Upper lobe of left lung (tissue), 6 donors: ENCODE measurements around the gene GPAT2. TPM values are rescaled to one million over a fixed set of nuclear protein-coding genes. Genes with fewer than 3 reads are reported as not detected.
"Not testable (repeated sequence)": the region's sequence is repeated elsewhere in the genome, so short reads cannot be mapped to it uniquely, and the experiment has no call there.

Source experiments
- ATAC-seq, 2 donors: fragments of 200-7000 bp; cut with Tn5 transposase; one replicate each; pipeline ENCODE4 v1.9.1; 2022; ENCODE audit warnings: mild to moderate bottlenecking in 2 of 2, moderate library complexity in 2 of 2; ENCODE audit not compliant: low FRiP score in 2 of 2
- DNase-seq, 2 donors: peaks; one replicate each; pipeline ENCODE4 v3.0.0-alpha.2; 2019 to 2020
- H3K27ac ChIP-seq, 4 donors: fragments of 200-600 bp; sonication (generic); one replicate each; pipeline ENCODE4 v1.5.1; 2016 to 2019
- H3K27me3 ChIP-seq, 4 donors: fragments of 200-600 bp; sonication (generic); one replicate each; pipeline ENCODE4 v1.5.1; 2017 to 2019
- H3K36me3 ChIP-seq, 4 donors: fragments of 200-600 bp; sonication (generic); one replicate each; pipeline ENCODE4 v1.5.1; 2016 to 2019
- H3K4me1 ChIP-seq, 4 donors: fragments of 200-600 bp; sonication (generic); one replicate each; pipeline ENCODE4 v1.5.1; 2018 to 2019
- H3K4me3 ChIP-seq, 4 donors: fragments of 200-600 bp; sonication (generic); one replicate each; pipeline ENCODE4 v1.5.1; 2017 to 2019; ENCODE audit warnings: mild to moderate bottlenecking in 2 of 4, moderate library complexity in 1 of 4
- H3K9me3 ChIP-seq, 4 donors: fragments of 200-600 bp; sonication (generic); one replicate each; pipeline ENCODE4 v1.5.1; 2018 to 2019
- EP300 ChIP-seq, 4 donors: sonication (generic); formaldehyde crosslinking; IDR thresholded peaks; one replicate each; pipeline ENCODE4 v1.5.1; 2017; ENCODE audit warnings: antibody characterized with exemption in 4 of 4, control low read depth in 2 of 4
- POLR2A ChIP-seq, 4 donors: fragments of 450-650 bp; IDR thresholded peaks; one replicate each; pipeline ENCODE4 v1.5.1; 2016 to 2017; ENCODE audit warnings: antibody characterized with exemption in 4 of 4, mild to moderate bottlenecking in 2 of 4
- POLR2AphosphoS5 ChIP-seq, 2 donors: sonication (generic); formaldehyde crosslinking; IDR thresholded peaks; one replicate each; pipeline ENCODE4 v1.5.1; 2017; ENCODE audit warnings: antibody characterized with exemption in 2 of 2
- WGBS, 2 donors: methylation state at CpG; one replicate each; pipeline ENCODE4 v1.1.5; 2017 to 2018; 5-methylcytosine and 5-hydroxymethylcytosine counted together
- total RNA-seq, 6 donors: library from RNA; depleted of rRNA in 4 of 6; stranded (reverse); fragments of >200 nt in 4 of 6; gene quantifications; one replicate each; pipeline versions ENCODE4 v1.1.0 to v1.2.1, GENCODE V29; 2016 to 2021
- TF ChIP-seq, protein P1 (sequence below), 6 experiments: fragments of 450-650 bp in 4 of 6; fragments of 200-600 bp in 2 of 6; sonication (generic) in 2 of 6; IDR thresholded peaks; one replicate each; pipeline ENCODE4 v1.5.1; 2016 to 2019; ENCODE audit warnings: antibody characterized with exemption in 6 of 6
- donor health status: DM: no; HTN: no; CAD: no; lungs with moderate emphysema.
- donor health status: DM: no; HTN: yes; CAD: no; lungs with severe emphysema.

The GPAT2 gene
- total RNA-seq, 6 donors from 2014 or later: 0.10 to 8.9 (median 3.5) TPM; not detected in 1

DNA sequence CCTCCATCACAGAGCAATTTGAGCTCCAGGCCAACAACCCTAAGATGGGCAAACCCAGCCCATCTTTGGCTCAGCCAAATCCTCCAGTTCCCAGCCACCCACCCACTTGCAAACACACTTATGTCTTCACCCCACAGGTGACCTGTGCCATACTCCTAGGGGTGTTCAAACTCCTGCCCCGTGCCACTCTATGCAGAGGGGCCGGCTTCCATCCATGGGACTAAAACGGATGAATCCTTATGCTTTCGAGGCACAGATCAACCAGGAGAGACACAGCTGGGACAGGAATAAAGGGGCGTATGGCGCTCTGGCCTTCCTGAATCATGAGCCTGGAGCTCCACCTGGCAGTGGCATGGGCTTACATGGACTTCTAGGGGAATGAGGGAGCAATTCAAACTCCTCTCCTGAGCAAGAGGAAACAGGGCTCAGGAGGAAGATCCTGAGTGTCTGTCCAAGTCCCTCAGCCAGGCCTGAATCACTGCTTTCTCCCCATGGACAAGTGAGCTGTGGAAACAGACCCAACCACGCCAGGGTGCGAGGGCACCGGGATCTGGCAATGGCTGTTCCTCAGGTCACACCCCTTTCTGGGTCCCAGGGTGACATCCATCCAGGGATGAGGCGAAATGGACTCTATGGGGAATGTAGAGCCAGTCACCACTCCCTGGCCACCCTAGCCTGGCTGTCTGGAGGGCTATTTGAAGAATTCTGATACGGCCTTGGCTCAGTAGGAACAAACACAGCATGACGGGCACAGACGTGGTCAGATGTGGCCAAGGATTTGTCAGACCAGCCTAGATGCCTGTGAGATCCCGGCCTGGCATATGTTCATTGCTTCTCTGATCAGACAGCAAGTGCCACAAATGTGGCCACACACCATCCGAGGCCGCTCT lies 36.6 kb upstream of the GPAT2 start:
- not testable (repeated sequence) for H3K9me3 ChIP-seq, ATAC-seq, H3K27me3 ChIP-seq, DNase-seq, H3K27ac ChIP-seq, H3K4me1 ChIP-seq, H3K4me3 ChIP-seq, H3K36me3 ChIP-seq
- 90 to 92% methylated on average over 4 to 14 of the region's 16 CpGs for WGBS, 2 donors

GRCh38 chr2:96070351-96070750 lies 35.6 kb upstream of the GPAT2 start:
- not testable (repeated sequence) for H3K9me3 ChIP-seq, H3K4me3 ChIP-seq, H3K36me3 ChIP-seq, H3K27ac ChIP-seq, DNase-seq, H3K27me3 ChIP-seq, H3K4me1 ChIP-seq, ATAC-seq
- WGBS, 2 donors: 88% methylated on average over 5 of the region's 5 CpGs; no CpG with 5 or more reads in 1 of the 2 donors

- not testable (repeated sequence) for ATAC-seq, H3K27ac ChIP-seq, H3K4me1 ChIP-seq, H3K36me3 ChIP-seq, H3K4me3 ChIP-seq, H3K27me3 ChIP-seq, DNase-seq, H3K9me3 ChIP-seq
- WGBS, 2 donors: 57 to 66% methylated on average over 5 to 6 of the region's 8 CpGs
Observed at GRCh38 chr2:96069878-96070277, 35.2 kb upstream of the GPAT2 start.

DNA sequence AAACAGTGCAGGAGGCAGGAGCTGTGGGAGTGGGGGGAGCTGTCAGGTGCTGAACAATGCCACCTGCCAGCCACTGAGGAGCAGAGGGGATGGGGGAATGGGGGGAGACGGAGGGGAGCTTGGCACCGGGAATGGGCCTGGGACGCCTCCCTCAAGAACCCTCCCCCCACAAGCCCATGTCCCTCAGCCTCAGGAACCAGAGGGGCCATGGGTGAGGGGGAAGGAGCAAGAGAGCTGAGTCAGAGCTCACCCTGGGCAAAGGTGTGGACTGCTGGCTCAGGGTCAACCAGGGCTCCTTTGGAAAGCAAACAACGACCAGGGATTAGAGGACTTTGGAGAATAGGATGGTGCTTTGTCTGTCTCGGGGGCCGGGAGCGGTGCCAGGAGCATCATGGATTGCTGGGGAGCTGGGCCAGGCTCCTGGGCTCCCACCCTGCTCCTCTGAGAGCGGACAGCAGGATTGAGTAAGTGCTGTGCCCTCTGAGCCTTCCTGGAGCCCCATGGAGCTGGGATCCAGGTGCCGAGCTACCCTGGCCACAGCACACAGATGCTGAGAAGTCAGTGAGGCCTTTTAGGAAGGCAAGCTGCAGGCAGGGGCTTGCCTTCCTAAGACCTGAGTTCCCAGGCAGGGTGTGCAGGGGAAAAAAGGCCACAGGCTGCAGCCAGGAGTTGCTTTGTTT lies 33.3 kb upstream of the GPAT2 start:
- not testable (repeated sequence) for ATAC-seq, H3K36me3 ChIP-seq, DNase-seq, H3K9me3 ChIP-seq, H3K27me3 ChIP-seq, H3K4me1 ChIP-seq, H3K4me3 ChIP-seq, H3K27ac ChIP-seq
- 67 to 83% methylated on average over 3 to 9 of the region's 9 CpGs for WGBS, 2 donors

DNA sequence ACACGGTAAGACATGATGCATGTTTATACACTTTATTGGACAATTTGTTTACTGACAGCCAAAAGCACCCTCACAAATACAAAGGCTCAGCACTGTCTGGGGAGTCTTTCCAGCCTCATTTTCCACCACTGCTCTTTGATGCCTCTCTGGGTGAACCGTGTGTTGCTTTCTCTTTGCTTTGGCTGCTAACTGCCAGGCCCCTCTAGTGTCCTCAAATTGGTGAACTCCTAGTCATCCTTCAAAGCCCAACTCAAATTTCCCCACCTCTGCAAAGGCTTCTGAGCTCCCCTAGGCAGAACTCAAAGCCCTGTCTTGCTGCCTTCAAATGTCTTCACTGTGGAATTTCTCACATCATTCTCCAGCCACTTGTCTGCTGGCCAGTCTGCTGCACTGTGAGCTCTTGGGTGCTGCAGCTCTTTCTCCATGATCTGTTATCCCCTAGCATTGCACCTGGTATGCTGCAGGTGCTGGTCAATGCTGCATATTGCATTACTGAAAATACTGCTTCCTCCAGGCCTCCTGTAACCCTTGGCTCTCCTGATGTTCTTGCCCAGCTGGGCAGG lies 32.5 kb upstream of the GPAT2 start:
- not testable (repeated sequence) for DNase-seq, ATAC-seq

GRCh38 chr2:96066511-96066910 lies 31.8 kb upstream of the GPAT2 start:
- not testable (repeated sequence) for H3K4me1 ChIP-seq, H3K4me3 ChIP-seq, H3K27ac ChIP-seq, H3K9me3 ChIP-seq, H3K36me3 ChIP-seq, H3K27me3 ChIP-seq, ATAC-seq, DNase-seq
- WGBS, 2 donors: 81% methylated on average over 6 of the region's 7 CpGs; no CpG with 5 or more reads in 1 of the 2 donors

More for the DNA sequence above, 32.5 kb upstream of the GPAT2 start:
- not testable (repeated sequence) for H3K27me3 ChIP-seq, H3K9me3 ChIP-seq, H3K27ac ChIP-seq, H3K4me3 ChIP-seq, H3K36me3 ChIP-seq, H3K4me1 ChIP-seq
- WGBS, 2 donors: 77 to 82% methylated on average over 2 of the region's 2 CpGs

GRCh38 chr2:96065954-96066353 lies 31.2 kb upstream of the GPAT2 start:
- H3K4me1 ChIP-seq, H3K36me3 ChIP-seq, H3K27me3 ChIP-seq, H3K9me3 ChIP-seq, ATAC-seq, H3K4me3 ChIP-seq, H3K27ac ChIP-seq, DNase-seq: not testable (repeated sequence)
- WGBS, 2 donors: 62 to 97% methylated on average over 2 to 4 of the region's 4 CpGs

DNA sequence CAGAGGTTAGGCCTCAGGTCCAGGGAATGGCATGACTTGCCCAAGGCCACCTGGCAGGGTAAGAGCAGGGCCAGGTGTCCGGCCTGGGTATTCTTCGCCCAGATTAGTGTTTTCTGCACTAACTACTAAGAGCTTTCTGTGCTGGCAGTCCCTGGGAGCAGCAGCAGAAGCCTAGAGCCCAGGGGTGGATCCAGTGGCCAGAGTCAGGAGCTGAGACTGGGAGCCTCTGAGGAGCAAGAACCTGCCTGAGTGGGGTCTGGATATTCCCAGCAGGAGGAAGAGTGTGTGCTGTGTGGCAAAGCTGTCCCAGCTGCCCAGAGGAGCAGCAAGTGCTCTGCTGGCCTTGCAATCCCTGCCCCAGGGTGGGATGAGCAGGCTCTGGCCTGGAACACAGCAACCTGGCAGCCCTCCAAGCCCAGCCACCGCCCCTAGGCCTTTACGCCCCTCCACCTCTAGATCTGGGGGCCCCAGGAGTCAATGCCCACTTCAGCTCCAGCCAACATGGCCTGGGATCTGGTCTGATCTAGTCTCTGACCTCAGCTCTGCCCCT lies 30.7 kb upstream of the GPAT2 start:
- 71 to 92% methylated on average over 3 to 4 of the region's 4 CpGs for WGBS, 2 donors
- no peak overlapping the region for H3K4me3 ChIP-seq
- H3K36me3 ChIP-seq: no peaks in the 10 kb centered on the region
- no peak for ATAC-seq
- H3K4me1 ChIP-seq: no peaks in the 10 kb centered on the region
- no peaks in the 10 kb centered on the region for H3K27me3 ChIP-seq
- no peak overlapping the region for H3K27ac ChIP-seq
- TF ChIP-seq POLR2A (IDR thresholded peaks at IDR 0.05) (no peak), POLR2AphosphoS5 (IDR thresholded peaks at IDR 0.05) (no peak), EP300 (IDR thresholded peaks at IDR 0.05) (no peak)
- TF ChIP-seq, protein P1, sequence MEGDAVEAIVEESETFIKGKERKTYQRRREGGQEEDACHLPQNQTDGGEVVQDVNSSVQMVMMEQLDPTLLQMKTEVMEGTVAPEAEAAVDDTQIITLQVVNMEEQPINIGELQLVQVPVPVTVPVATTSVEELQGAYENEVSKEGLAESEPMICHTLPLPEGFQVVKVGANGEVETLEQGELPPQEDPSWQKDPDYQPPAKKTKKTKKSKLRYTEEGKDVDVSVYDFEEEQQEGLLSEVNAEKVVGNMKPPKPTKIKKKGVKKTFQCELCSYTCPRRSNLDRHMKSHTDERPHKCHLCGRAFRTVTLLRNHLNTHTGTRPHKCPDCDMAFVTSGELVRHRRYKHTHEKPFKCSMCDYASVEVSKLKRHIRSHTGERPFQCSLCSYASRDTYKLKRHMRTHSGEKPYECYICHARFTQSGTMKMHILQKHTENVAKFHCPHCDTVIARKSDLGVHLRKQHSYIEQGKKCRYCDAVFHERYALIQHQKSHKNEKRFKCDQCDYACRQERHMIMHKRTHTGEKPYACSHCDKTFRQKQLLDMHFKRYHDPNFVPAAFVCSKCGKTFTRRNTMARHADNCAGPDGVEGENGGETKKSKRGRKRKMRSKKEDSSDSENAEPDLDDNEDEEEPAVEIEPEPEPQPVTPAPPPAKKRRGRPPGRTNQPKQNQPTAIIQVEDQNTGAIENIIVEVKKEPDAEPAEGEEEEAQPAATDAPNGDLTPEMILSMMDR (IDR thresholded peaks at IDR 0.05): no peak
- DNase-seq: peak in 1 of 2 donors; percentile 75
- H3K9me3 ChIP-seq: no peaks in the 10 kb centered on the region

- not testable (repeated sequence) for ATAC-seq, H3K36me3 ChIP-seq, H3K27ac ChIP-seq, H3K27me3 ChIP-seq, DNase-seq, H3K4me3 ChIP-seq, H3K4me1 ChIP-seq, H3K9me3 ChIP-seq
Observed at GRCh38 chr2:96064760-96065159, 30.0 kb upstream of the GPAT2 start.

DNA sequence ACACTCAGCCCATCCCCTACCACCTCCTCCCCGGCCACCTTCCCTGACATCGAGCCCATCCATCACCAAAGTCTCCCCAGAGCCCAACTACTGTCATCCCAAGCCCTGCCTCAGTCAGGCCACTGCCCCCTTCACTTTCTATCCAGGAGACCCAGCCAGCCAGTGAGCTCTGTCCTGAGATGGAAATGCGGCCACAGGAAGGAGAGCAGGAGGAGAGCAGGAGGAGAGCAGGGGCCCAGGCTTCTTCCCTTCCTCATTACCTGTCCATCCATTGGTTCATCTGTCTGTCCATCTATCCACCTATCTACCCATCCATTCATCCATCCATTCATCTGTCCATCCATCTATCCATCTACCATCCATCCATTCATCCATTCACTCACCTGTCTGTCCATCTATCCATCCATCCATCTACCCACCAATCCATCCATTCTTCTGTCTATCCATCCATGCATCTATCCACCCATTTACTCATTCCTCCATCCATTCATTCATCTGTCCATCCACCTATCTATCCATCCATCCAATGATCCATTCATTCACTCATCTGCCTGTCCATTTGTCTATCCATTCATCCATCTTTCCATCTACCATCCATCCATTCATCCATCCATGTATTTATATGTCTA lies 29.4 kb upstream of the GPAT2 start:
- not testable (repeated sequence) for H3K27me3 ChIP-seq, H3K36me3 ChIP-seq, H3K4me1 ChIP-seq, DNase-seq, H3K9me3 ChIP-seq, ATAC-seq, H3K27ac ChIP-seq, H3K4me3 ChIP-seq
- WGBS, 2 donors: 85 to 90% methylated on average over 1 to 2 of the region's 3 CpGs
